ENCODE results near the gene PEX13. TPM values are rescaled to one million over a fixed set of nuclear protein-coding genes. Genes with fewer than 3 reads are reported as not detected.

Gene PEX13
- total RNA-seq, 1 experiment from 2014 or later, result 20.4 TPM

DNA sequence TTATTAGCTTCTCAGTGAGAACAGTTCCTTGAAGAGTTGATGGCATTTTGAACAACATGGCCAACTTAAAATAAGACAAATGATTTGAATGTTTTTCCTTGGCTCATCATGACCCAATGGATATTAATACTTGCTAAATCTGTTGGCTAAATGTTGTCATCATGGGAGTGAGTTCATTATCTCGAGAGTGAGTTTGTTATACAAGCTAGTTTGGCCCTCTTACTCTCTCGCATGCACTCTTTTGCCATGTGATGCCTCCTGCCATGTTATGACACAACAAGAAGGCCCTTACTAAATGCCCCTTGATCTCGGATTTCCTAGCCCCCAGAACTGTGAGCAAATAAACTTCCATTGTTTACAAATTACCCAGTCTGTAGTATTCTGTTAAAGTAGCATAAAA lies 25.3 kb downstream of the PEX13 start:
- no peak for ATAC-seq
- Mint-ChIP-seq H3K27me3 (ENCODE audit: low read depth) (peaks cover 5% of the 10 kb centered on the region), H3K9me3 (peaks cover 22% of the 10 kb centered on the region), H3K27ac (no peak overlapping the region), H3K4me1 (no peaks in the 10 kb centered on the region), H3K36me3 (peaks cover 25% of the 10 kb centered on the region), H3K4me3 (no peak overlapping the region)
- ChIA-PET CTCF (no interaction called here), POLR2A (interaction anchor here (0.6 kb wide), 1 partner anchor 278 kb away, joined by 4 read pairs; no protein-coding TSS in a partner anchor)
- no peak for DNase-seq (ENCODE audit: low spot score)
- TF ChIP-seq, protein P1, sequence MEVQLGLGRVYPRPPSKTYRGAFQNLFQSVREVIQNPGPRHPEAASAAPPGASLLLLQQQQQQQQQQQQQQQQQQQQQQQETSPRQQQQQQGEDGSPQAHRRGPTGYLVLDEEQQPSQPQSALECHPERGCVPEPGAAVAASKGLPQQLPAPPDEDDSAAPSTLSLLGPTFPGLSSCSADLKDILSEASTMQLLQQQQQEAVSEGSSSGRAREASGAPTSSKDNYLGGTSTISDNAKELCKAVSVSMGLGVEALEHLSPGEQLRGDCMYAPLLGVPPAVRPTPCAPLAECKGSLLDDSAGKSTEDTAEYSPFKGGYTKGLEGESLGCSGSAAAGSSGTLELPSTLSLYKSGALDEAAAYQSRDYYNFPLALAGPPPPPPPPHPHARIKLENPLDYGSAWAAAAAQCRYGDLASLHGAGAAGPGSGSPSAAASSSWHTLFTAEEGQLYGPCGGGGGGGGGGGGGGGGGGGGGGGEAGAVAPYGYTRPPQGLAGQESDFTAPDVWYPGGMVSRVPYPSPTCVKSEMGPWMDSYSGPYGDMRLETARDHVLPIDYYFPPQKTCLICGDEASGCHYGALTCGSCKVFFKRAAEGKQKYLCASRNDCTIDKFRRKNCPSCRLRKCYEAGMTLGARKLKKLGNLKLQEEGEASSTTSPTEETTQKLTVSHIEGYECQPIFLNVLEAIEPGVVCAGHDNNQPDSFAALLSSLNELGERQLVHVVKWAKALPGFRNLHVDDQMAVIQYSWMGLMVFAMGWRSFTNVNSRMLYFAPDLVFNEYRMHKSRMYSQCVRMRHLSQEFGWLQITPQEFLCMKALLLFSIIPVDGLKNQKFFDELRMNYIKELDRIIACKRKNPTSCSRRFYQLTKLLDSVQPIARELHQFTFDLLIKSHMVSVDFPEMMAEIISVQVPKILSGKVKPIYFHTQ (CRISPR knock-in tag; IDR thresholded peaks at IDR 0.05), result no peak

DNA sequence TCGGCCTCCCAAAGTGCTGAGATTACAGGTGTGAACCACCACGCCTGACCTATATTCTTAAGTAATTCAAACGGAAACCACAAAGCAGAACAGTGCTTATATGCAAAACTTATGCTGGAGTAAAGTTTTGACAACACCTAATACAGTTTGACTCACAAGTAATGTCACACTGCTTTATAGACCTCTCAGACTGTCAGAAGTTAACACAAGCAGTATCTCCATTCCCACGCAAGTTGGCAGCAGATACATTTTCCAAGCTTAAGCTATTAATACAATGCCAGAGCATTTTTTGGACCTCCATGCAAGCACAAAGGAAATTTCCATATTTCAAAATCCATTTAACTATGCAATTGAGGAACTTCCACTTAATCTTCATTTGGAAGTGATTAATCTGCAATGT lies 27.1 kb downstream of the PEX13 start:
- Mint-ChIP-seq H3K27me3 (ENCODE audit: low read depth) (no peaks in the 10 kb centered on the region), H3K27ac (no peak overlapping the region), H3K4me3 (no peak overlapping the region), H3K9me3 (peaks cover 3% of the 10 kb centered on the region), H3K4me1 (no peaks in the 10 kb centered on the region), H3K36me3 (peaks cover 14% of the 10 kb centered on the region)
- TF ChIP-seq, protein P2, sequence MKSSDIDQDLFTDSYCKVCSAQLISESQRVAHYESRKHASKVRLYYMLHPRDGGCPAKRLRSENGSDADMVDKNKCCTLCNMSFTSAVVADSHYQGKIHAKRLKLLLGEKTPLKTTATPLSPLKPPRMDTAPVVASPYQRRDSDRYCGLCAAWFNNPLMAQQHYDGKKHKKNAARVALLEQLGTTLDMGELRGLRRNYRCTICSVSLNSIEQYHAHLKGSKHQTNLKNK (CRISPR knock-in tag; IDR thresholded peaks at IDR 0.05), result no peak
- no peak for TF ChIP-seq RELA (CRISPR knock-in tag; IDR thresholded peaks at IDR 0.05; ENCODE audit: borderline replicate concordance)
- no peak for TF ChIP-seq CBFB (CRISPR knock-in tag; IDR thresholded peaks at IDR 0.05; ENCODE audit: low read depth)
- TF ChIP-seq, protein P3, sequence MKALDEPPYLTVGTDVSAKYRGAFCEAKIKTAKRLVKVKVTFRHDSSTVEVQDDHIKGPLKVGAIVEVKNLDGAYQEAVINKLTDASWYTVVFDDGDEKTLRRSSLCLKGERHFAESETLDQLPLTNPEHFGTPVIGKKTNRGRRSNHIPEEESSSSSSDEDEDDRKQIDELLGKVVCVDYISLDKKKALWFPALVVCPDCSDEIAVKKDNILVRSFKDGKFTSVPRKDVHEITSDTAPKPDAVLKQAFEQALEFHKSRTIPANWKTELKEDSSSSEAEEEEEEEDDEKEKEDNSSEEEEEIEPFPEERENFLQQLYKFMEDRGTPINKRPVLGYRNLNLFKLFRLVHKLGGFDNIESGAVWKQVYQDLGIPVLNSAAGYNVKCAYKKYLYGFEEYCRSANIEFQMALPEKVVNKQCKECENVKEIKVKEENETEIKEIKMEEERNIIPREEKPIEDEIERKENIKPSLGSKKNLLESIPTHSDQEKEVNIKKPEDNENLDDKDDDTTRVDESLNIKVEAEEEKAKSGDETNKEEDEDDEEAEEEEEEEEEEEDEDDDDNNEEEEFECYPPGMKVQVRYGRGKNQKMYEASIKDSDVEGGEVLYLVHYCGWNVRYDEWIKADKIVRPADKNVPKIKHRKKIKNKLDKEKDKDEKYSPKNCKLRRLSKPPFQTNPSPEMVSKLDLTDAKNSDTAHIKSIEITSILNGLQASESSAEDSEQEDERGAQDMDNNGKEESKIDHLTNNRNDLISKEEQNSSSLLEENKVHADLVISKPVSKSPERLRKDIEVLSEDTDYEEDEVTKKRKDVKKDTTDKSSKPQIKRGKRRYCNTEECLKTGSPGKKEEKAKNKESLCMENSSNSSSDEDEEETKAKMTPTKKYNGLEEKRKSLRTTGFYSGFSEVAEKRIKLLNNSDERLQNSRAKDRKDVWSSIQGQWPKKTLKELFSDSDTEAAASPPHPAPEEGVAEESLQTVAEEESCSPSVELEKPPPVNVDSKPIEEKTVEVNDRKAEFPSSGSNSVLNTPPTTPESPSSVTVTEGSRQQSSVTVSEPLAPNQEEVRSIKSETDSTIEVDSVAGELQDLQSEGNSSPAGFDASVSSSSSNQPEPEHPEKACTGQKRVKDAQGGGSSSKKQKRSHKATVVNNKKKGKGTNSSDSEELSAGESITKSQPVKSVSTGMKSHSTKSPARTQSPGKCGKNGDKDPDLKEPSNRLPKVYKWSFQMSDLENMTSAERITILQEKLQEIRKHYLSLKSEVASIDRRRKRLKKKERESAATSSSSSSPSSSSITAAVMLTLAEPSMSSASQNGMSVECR (CRISPR knock-in tag; IDR thresholded peaks at IDR 0.05; ENCODE audit: borderline replicate concordance), result no peak
- TF ChIP-seq MYBL2 (CRISPR knock-in tag; IDR thresholded peaks at IDR 0.05), result no peak
- no peak for TF ChIP-seq NR3C1 (CRISPR knock-in tag; conservative IDR thresholded peaks at IDR 0.05; ENCODE audit: low read depth)
- no peak for TF ChIP-seq FOXK1 (CRISPR knock-in tag; IDR thresholded peaks at IDR 0.05)
- TF ChIP-seq, protein P4, sequence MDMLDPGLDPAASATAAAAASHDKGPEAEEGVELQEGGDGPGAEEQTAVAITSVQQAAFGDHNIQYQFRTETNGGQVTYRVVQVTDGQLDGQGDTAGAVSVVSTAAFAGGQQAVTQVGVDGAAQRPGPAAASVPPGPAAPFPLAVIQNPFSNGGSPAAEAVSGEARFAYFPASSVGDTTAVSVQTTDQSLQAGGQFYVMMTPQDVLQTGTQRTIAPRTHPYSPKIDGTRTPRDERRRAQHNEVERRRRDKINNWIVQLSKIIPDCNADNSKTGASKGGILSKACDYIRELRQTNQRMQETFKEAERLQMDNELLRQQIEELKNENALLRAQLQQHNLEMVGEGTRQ (CRISPR knock-in tag; IDR thresholded peaks at IDR 0.05), result no peak
- no peak for TF ChIP-seq GABPB1 (CRISPR knock-in tag; IDR thresholded peaks at IDR 0.05)
- TF ChIP-seq ZNF138 (CRISPR knock-in tag; conservative IDR thresholded peaks at IDR 0.05), result no peak
- TF ChIP-seq, protein P5, sequence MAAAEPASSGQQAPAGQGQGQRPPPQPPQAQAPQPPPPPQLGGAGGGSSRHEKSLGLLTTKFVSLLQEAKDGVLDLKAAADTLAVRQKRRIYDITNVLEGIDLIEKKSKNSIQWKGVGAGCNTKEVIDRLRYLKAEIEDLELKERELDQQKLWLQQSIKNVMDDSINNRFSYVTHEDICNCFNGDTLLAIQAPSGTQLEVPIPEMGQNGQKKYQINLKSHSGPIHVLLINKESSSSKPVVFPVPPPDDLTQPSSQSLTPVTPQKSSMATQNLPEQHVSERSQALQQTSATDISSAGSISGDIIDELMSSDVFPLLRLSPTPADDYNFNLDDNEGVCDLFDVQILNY (CRISPR knock-in tag; IDR thresholded peaks at IDR 0.05), result no peak
- no peak for TF ChIP-seq ZNF396 (CRISPR knock-in tag; IDR thresholded peaks at IDR 0.05; ENCODE audit: borderline replicate concordance)
- TF ChIP-seq NR2C2 (CRISPR knock-in tag; IDR thresholded peaks at IDR 0.05), result no peak
- DNase-seq (ENCODE audit: low spot score) (no peak), ATAC-seq (no peak)
- POLR2A ChIA-PET, result no interaction called here
- CTCF ChIA-PET, result no interaction called here

Measured in WTC11 (cell line).